ENCODE measurements around the gene LRRC74B.
"Not testable (repeated sequence)": the region's sequence is repeated elsewhere in the genome, so short reads cannot be mapped to it uniquely, and the experiment has no call there.

LRRC74B gene

DNA sequence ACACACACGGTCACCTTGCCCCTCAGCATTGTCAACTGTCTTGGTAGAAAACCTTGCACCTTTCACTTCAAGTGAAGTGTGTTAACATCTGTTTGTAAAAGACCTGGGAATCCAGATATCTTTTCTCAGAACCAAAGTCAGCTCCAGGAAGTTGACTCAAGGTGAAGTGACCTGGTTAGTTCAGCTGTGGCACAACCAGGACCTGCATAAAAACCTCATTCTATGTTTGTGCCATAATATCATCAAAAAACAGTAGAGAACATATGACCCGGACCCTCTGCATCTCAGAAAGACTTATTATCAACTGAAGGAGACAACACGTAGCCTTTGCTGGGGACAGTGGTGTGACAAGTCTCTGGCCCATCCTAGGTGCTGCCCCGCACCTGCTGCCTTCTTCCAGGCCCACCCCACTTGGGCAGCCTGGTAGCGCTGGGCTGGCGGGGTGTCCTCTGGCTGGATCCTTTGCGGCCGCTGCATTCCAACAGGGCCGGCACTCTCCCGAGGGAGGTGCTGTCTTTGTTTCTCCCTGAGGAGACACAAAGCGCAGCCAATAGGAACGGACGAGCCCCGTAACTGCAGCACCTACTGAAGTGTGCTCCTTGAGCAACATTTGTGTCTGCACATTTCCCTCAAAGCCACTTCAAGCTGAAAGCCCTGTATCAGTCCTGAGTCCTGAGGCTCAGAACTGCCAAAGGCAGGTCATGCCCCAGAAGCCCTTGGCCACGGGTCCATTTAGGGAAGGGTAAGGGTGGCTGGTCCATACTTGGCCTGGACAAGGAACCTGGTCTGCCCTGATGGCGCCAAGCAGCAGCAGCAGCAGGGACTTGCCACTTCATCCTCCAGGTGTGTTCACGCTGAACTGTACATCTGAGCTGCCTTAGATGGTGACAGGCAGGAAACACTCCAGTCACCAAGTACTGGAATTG is 25.2 kb downstream of the LRRC74B start:
- DNase-seq (ENCODE audit: low read depth) = no peak
- no peak overlapping the region for H3K4me3 ChIP-seq (ENCODE audit: low read depth, low read length)
- TF ChIP-seq, protein P1, sequence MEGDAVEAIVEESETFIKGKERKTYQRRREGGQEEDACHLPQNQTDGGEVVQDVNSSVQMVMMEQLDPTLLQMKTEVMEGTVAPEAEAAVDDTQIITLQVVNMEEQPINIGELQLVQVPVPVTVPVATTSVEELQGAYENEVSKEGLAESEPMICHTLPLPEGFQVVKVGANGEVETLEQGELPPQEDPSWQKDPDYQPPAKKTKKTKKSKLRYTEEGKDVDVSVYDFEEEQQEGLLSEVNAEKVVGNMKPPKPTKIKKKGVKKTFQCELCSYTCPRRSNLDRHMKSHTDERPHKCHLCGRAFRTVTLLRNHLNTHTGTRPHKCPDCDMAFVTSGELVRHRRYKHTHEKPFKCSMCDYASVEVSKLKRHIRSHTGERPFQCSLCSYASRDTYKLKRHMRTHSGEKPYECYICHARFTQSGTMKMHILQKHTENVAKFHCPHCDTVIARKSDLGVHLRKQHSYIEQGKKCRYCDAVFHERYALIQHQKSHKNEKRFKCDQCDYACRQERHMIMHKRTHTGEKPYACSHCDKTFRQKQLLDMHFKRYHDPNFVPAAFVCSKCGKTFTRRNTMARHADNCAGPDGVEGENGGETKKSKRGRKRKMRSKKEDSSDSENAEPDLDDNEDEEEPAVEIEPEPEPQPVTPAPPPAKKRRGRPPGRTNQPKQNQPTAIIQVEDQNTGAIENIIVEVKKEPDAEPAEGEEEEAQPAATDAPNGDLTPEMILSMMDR (IDR thresholded peaks at IDR 0.05; ENCODE audit: control insufficient read depth, extremely low read depth, insufficient read depth) = no peak

DNA sequence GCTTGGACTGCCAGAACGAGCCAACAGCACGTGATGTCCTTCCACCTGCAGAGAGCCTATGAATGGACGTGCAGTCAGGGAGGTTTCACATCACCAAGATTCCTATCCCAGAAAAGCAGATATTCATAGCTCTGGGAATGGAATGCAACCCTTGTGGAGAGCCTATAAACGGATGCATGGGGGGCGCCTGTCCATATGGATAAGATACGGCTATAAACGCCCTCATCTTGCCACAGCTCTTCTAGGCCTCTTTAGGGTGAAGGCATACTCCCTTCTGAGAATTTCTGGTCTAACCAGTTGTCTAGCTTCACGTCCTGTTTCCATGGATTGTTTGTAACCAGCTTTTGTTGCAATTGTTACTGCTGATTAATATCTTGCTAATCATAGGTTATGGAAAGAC is 26.1 kb downstream of the LRRC74B start:
- DNase-seq (ENCODE audit: low read depth); H3K4me3 ChIP-seq (ENCODE audit: low read depth, low read length): not testable (repeated sequence)

DNA sequence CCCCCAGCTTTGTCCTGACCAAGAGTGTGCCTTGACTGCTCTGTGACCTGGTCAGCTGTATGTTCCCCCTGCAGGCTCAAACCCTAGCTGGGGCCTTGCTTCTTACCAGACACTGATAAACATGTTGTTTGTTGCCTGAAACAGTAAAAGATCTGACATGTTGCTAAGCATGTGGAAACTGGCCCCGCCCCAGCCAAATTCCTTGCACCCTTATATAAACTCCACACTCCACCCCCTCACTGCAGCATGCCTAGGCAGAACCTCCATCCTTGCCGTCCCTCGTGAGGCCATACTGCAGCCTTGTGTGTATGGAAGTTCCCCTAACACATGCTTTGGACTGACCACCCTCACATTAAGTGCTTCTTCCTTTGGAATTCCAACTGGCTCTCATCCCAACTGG is 27.3 kb downstream of the LRRC74B start:
- no peak overlapping the region for H3K4me3 ChIP-seq (ENCODE audit: low read depth, low read length)
- TF ChIP-seq, protein P1 (IDR thresholded peaks at IDR 0.05; ENCODE audit: control insufficient read depth, extremely low read depth, insufficient read depth) = no peak
- DNase-seq (ENCODE audit: low read depth) = no peak

DNA sequence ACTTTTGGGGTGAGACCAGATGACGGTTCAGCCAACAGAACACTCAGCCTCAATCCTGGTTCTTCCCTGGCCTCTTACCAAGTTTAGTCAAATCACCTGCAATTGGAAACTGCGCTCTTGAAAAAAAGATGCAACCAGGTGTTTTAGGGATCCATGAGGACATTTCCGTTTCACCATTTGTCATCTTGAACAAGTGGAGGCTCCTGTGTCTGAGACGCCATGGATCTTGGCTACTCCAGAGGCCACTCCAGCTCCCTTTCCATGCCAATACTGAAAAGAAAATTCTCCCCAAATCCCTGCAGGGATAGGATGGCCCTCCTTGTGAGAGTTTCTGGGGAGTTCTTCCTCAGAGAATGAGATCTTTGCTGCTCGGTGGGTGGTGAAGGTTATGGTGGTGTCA is 27.7 kb downstream of the LRRC74B start:
- DNase-seq (ENCODE audit: low read depth) = no peak
- TF ChIP-seq, protein P1 (IDR thresholded peaks at IDR 0.05; ENCODE audit: control insufficient read depth, extremely low read depth, insufficient read depth) = no peak

DNA sequence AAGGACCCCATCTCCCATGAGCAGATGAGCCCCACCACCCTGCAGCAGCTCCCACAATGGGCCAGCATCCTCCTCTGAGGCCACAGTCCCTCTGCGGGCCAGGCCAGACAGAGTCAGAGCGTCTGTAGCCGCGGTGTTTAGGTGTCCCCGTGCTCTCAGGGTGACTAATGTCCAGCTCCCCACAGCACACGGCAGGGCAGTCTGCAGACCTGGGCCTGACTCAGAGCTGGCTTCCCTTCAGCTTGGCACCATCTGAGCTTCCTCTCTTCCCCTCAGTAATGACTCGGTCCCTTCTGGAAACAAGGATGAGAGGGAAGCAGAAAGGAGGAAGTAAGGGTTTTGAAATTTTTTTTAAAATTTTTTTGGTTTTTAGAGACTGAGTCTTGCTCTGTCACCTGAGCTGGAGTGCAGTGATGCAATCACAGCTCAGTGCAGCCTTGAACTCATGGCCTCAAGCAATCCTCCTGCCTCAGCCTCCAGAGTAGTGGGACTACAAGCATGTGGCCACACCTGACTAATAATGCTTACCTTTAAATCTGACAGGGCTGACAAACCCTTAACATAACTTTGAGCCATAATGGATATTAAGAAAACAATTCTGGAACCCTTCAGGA is 28.5 kb downstream of the LRRC74B start:
- no peak overlapping the region for H3K4me3 ChIP-seq (ENCODE audit: low read depth, low read length)
- TF ChIP-seq, protein P1 (IDR thresholded peaks at IDR 0.05; ENCODE audit: control insufficient read depth, extremely low read depth, insufficient read depth) = no peak
- no peak for DNase-seq (ENCODE audit: low read depth)

More for the DNA sequence above, 27.7 kb downstream of the LRRC74B start:
- no peak overlapping the region for H3K4me3 ChIP-seq (ENCODE audit: low read depth, low read length)

DNA sequence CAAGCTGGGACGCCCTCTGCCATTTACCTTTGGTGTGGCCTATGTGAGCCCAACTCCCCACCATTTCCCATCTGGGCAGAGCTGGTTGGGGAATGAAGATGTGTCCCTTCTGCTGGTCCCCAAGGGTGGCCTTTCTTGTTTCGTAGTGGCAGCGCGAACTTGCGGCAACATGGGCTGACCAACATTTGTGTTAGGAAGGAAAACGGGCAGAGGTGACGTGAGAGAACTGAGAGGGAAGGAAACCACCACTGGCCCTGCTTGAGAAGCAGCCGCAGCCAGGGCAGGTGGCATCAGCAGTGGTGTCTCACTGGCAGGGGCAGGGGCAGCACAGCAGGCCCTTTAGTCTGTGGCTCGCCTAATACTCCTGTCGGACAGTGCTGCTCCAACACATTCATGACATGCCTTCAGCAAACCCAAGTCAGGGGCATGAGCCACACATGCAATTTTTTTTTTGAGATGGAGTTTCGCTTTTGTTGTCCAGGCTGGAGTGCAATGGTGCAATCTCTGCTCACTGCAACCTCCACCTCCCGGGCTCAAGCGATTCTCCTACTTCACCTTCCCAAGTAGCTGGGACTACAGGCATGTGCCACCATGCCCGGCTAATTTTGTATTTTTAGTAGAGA is 29.9 kb downstream of the LRRC74B start:
- TF ChIP-seq, protein P1 (IDR thresholded peaks at IDR 0.05; ENCODE audit: control insufficient read depth, extremely low read depth, insufficient read depth) = no peak
- no peak for DNase-seq (ENCODE audit: low read depth)

DNA sequence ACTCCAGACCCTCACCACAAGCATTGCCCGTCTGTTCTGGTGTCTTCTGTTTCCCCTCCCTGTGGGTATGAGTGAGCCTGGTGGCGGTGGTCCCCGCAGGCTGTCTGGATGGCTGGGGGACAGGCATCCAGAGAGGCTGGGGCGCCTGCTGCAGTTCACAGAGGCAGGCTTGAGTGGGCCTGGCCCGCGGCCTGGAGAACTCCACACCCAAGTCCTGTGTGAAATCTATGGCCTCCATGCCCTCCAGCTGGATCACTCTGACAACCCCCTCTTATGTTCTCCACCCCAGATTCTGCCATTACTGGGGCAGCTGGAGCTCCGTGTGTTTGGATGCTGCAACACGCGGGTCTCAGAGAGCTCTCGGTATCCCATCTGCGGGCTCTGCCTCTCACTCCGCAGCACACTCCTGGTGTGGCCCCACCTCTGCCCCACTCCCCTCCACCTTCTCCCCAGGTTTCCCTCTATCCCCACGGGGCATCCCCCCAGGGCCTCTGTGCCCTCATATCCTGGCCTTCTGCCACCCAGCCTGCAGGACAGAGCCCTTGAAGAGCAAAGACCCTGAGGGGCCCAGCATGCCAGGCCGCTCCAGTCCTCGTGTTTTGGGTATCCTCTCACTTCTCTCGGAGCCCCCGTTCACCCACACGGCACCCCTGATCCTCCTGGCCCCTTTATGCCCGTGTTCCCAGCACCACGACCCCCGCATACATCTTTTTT is 31.3 kb downstream of the LRRC74B start:
- DNase-seq (ENCODE audit: low read depth) = no peak
- TF ChIP-seq, protein P1 (IDR thresholded peaks at IDR 0.05; ENCODE audit: control insufficient read depth, extremely low read depth, insufficient read depth) = no peak

More for the DNA sequence above, 29.9 kb downstream of the LRRC74B start:
- no peak overlapping the region for H3K4me3 ChIP-seq (ENCODE audit: low read depth, low read length)

More for the DNA sequence above, 31.3 kb downstream of the LRRC74B start:
- H3K4me3 ChIP-seq (ENCODE audit: low read depth, low read length) = no peak overlapping the region

Data from LNCaP clone FGC (cell line).